ENCODE data around the gene P2RX7.
"Not testable (repeated sequence)": the region's sequence is repeated elsewhere in the genome, so short reads cannot be mapped to it uniquely, and the experiment has no call there.

Gene P2RX7

GRCh38 chr12:121209221-121209620, 76.5 kb downstream of the P2RX7 start:
- DNase-seq (ENCODE audit: low read depth), result no peak

DNA sequence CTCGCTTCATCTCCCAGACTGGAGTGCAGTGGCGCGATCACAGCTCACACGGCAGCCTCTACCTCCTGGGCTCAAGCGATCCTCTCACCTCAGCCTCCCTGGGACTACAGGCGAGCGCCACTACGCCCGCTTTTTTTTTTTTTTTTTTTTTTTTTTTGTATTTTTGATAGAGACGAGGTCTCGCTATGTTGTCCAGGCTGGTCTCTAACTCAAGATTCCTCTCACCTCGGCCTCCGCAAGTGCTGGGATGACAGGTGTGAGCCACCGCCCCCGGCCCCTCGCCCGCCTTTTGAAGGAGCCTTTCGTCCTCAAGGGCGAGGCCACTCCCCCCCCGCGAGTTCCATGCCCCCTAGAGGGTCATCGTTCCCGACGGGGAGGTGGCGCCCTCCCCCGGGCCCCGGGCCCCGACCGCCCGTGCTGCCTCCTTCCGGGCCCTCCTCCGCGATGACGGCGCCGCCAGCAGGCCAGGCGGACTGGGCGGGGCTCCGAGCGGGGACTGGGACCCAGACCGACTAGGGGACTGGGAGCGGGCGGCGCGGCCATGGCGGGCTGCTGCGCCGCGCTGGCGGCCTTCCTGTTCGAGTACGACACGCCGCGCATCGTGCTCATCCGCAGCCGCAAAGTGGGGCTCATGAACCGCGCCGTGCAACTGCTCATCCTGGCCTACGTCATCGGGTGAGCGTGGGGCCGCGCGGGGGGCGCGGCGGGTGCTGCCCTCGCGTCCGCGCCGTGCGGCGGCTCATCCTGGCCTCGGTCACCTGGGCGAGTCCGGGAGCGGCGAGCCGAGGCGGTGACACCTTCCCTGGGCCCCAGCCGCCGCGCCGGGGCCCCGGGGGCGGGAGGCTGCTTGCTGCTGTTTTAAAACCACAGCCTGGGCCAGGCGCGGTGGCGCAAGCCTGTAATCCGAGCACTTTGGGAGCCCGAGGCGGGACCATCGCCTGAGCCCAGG, 77.2 kb downstream of the P2RX7 start, which contains the start of gene P2RX4:
P2RX4 (plus strand) TSS at position 506 of the 949 bp plus-strand sequence; CDS start at position 542, 36 bp downstream.
- DNase-seq (ENCODE audit: low read depth), result peak; percentile 68

- no peak for DNase-seq (ENCODE audit: low read depth)
Measured at GRCh38 chr12:121212875-121213274, 80.2 kb downstream of the P2RX7 start.

- no peak for DNase-seq (ENCODE audit: low read depth)
Measured at GRCh38 chr12:121214166-121214777, 81.6 kb downstream of the P2RX7 start.

- no peak for DNase-seq (ENCODE audit: low read depth)
Measured at GRCh38 chr12:121214855-121215745, 82.4 kb downstream of the P2RX7 start.

GRCh38 chr12:121216102-121216501, 83.4 kb downstream of the P2RX7 start:
- no peak for DNase-seq (ENCODE audit: low read depth)

- DNase-seq (ENCODE audit: low read depth), result no peak
Measured at GRCh38 chr12:121217063-121217462, 84.4 kb downstream of the P2RX7 start.

GRCh38 chr12:121217761-121218160, 85.1 kb downstream of the P2RX7 start:
- DNase-seq (ENCODE audit: low read depth), result no peak

DNA sequence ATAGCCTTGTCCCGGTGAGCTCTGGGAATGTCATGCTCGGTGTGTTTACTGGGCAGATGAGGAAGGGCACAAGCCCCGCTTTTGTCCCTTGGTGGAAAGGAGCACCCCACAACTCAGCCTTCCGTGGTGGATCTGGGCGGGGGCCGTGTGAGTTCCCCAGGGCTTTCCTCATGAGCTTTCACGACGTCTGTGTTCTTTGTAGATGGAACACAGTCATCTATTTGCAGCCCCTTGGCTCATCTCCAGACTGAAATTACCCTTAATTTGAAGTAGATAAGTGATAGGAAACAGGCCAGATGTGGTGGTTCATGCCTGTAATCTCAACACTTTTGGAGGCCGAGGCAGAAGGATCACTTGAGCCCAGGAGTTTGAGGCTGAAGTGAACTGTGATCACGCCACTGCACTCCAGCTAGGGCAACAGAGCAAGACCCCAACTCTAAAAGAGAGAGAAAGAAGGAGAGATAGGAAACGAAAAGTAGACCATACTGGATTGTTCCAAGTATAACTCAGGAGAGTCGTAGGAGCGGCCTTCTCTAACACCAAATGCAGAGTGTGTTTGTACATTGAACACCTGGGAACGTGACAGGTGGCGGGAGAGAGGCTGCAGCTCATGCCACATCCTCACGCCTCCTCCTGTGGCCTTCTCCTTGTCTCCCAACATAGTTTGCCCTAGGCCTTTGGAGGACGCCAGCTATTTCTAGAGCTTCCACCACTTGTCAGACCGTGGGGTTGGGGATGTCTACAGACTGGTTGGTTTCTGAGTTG, 86.1 kb downstream of the P2RX7 start:
- DNase-seq (ENCODE audit: low read depth), result no peak

DNA sequence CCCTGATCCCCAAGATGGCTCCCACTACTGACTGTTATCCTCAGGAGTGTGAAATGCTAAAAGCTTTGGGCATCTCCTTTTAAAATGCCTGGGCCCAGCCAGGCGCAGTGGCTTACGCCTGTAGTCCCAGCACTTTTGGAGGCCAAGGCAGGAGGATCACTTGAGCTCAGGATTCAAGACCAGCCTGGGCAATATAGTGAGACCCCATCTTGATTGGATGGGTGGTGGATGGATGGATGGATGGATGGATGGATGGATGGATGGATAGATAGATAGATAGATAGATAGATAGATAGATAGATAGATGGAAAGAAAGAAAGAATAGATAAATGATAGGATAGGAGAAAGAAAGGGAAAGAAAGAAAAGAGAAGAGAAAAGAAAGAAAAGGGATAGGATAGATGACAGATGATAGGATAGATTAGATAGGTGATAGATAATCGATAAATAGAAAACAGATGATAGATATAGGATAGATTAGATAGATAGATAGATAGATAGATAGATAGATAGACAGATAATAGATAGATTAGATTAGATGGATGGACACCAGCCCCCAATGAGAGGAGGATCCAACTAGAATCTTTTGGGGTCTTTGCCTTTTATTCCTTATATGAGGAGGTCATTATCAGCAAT, 86.8 kb downstream of the P2RX7 start:
- no peak for DNase-seq (ENCODE audit: low read depth)

DNA sequence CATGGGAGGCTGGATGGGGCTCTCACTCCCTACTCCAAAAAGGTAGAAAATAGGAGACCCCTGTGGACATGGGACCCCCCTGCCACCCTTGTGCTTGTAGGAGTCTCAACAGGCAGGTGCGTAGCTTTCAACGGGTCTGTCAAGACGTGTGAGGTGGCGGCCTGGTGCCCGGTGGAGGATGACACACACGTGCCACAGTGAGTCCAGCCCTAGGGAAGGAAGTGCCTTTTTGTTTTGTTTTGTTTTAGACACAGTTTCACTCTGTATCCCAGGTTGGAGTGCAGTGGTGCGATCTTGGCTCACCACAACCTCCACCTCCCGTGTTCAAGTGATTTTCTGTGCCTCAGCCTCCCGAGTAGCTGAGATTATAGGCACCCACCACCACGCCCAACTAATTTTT, 90.2 kb downstream of the P2RX7 start:
- no peak for DNase-seq (ENCODE audit: low read depth)

- DNase-seq (ENCODE audit: low read depth), result no peak
Measured at GRCh38 chr12:121223292-121224285, 90.9 kb downstream of the P2RX7 start.

DNA sequence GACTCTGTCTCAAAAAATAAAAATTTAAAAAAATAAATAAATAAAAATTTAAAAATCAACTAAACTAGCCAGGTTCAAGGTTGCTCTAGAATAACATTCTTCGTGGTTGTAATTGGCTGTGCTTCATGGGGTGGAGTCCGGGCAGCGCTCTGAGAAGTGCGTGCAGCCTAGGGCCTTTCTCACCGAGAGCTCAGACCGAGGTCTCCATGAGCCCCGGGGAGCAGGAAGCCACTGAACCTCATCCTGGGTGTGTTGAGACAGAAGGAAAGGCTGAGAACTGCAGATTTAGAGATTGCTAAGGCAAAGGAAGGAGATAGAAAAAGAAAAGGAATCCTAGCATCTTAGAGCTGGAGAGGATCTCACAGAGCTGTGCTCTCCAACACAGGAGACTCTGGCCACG, 91.9 kb downstream of the P2RX7 start:
- no peak for DNase-seq (ENCODE audit: low read depth)

- no peak for DNase-seq (ENCODE audit: low read depth)
Measured at GRCh38 chr12:121226399-121226798, 93.7 kb downstream of the P2RX7 start.

DNA sequence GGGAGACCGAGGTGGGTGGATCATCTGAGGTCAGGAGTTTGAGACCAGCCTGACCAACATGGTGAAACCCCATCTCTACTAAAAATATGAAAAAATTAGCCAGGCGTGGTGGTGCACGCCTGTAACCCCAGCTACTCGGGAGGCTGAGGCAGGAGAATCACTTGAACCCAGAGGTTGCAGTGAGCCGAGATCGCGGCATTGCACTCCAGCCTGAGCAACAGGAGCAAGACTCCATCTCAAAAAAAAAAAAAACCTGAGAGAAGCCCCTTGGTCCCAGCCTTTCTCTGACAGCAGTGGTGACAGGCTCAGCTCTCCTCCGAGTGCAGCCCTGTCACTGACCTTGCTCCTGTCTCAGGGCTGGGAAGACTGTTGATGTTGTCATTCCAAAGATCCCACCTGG, 94.2 kb downstream of the P2RX7 start:
- DNase-seq (ENCODE audit: low read depth), result not testable (repeated sequence)

DNA sequence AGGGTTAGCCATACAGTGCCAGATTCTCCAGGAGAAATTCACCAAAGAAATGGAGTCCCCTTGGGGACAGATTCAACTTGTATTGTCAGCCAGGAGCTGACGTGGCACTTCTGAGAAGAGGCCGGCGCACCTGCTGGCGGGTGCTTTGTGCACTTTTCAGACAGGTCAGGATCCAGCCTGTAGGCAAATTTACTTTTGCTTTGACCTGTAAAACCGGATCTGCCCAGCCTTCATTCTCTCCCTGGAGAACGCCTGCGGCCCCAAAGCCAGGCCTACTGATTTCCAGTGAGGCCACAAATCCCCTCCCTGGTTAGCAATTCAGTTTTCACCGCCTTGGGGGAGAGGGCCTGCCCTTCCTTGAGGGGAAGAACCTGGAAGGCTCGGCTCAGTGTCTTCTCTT, 94.6 kb downstream of the P2RX7 start:
- no peak for DNase-seq (ENCODE audit: low read depth)

DNA sequence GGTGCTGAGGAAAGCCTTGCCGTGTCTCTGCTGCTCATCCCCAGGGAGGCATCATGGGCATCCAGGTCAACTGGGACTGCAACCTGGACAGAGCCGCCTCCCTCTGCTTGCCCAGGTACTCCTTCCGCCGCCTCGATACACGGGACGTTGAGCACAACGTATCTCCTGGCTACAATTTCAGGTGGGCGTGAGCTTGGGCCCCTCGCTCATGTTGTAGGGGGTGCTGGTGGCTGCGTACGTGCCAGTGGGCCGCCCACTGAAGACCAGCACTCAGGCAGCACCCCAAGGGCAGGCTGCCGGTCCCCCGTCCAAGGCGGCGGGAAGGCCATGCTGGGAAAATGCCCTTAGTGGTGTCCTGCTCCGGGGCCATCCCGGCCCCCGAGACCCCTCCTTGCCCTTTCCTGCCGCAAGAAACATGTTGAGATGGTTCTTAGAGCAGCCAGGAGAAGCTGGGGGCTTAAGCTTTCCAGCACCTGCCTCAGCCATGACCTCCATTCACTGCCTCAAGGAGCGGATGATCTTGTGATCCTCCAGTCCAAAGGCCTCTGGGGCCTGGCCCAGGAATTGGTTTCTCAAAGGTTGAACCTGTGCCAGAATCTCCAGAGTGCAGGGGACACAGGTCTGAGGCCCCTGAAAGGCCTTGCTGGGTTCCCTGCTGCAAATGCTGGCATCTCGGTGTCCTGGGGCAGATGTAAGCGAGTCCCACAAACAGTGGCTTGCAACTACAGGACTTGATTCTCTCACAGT, 96.4 kb downstream of the P2RX7 start:
- no peak for DNase-seq (ENCODE audit: low read depth)

DNA sequence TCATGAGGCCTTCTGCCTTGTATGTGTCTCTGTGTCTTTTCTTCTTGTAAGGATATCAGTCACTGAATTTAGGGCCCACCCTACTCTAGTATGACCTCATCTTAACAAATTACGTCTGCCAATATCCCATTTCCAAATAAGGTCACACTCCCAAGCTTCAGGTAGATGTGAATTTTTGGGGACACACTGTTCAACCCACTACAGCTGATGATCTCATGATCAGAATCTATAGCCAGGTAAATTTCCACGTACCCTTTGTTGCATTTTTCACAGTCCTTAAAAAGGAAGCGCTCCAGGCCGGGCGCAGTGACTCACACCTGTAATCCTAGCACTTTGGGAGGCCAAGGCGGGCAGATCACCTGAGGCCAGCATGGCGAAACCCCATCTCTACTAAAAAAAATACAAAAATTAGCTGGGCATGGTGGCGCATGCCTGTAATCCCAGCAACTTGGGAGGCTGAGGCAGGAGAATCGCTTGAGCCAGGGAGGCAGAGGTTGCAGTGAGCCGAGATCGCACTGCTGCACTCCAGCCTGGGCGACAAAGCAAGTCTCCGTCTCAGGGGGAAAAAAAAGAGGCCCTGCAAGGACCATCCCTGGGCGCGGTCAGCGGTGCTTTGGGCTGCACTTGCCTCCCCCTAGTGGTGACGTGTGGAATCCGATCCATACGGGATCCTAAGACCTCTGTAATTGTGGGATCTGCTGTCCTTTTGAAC, 97.3 kb downstream of the P2RX7 start:
- DNase-seq (ENCODE audit: low read depth), result not testable (repeated sequence)
